GM12801 (cell line): Measurements from ENCODE around the gene UCHL1.

Experiments used
- TF ChIP-seq, protein P1 (sequence below): IDR thresholded peaks from one replicate; pipeline ENCODE4 v1.5.1; 2011; ENCODE audit warnings: control low read depth; ENCODE audit not compliant: insufficient read length; ENCODE audit errors: extremely low read depth

UCHL1 gene

DNA sequence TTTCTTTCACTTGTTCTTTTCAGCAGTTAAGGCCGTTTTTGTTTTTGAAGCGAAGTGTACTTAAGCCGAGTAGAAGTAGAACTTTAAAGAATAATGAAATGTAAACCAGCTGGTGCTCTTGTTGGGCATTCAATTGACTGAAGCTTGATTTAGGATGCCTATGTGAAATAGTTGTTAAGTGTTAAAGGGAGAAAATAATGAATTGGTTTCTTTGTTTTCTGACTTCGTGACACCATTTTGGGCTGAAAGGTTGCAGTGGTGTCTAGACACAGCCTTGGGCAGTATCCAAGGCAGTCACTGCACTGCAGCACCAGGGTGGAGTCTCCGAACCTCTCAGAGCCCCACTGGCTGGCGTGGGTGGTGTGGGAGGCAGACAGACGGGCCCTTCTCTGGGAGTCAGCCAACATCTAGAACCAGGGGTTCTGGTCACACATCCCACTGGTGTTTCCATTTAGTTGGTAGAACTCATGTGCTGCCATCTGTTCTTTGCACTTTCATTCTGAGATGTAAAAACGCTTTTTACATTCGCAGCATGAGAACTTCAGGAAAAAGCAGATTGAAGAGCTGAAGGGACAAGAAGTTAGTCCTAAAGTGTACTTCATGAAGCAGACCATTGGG lies 3.5 kb downstream of the UCHL1 start:
- TF ChIP-seq, protein P1, sequence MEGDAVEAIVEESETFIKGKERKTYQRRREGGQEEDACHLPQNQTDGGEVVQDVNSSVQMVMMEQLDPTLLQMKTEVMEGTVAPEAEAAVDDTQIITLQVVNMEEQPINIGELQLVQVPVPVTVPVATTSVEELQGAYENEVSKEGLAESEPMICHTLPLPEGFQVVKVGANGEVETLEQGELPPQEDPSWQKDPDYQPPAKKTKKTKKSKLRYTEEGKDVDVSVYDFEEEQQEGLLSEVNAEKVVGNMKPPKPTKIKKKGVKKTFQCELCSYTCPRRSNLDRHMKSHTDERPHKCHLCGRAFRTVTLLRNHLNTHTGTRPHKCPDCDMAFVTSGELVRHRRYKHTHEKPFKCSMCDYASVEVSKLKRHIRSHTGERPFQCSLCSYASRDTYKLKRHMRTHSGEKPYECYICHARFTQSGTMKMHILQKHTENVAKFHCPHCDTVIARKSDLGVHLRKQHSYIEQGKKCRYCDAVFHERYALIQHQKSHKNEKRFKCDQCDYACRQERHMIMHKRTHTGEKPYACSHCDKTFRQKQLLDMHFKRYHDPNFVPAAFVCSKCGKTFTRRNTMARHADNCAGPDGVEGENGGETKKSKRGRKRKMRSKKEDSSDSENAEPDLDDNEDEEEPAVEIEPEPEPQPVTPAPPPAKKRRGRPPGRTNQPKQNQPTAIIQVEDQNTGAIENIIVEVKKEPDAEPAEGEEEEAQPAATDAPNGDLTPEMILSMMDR, result no peak

DNA sequence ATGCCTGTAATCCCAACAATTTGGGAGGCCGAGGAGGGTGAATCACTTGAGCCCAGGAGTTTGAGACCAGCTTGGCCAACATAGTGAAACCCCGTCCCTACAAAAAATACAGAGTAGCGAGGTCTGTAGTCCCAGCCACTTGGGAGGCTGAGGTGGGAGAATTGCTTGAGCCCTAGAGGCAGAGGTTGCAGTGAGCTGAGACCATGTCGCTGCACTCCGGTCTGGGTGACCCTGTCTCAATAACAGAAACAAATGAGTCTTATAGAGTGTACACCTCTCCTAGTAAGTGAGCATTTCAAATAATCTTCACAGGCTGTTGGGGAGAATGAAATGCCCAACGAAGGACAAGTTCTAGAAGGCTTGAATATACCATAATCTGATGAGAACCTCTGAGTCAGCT lies 5.5 kb downstream of the UCHL1 start:
- TF ChIP-seq, protein P1, result no peak

DNA sequence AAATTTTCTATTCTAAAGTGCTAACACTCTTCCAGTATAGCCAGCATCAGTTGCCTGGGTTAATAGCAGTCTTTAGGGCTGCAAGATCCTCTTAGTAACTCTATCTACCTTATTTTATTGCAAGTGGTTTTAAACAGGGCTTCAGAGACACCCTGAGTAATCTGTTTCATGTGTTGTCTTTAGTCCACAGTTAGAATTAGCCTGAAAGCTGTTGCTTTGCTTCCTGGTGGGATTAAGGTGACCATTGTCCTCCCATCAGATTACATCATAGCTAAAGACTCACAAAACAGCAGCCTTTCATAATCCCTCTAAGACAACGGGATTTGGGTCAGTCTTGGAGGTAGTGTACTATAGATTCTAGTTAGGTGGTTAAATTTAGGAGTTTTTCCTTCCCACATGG lies 7.5 kb downstream of the UCHL1 start:
- TF ChIP-seq, protein P1, result no peak

DNA sequence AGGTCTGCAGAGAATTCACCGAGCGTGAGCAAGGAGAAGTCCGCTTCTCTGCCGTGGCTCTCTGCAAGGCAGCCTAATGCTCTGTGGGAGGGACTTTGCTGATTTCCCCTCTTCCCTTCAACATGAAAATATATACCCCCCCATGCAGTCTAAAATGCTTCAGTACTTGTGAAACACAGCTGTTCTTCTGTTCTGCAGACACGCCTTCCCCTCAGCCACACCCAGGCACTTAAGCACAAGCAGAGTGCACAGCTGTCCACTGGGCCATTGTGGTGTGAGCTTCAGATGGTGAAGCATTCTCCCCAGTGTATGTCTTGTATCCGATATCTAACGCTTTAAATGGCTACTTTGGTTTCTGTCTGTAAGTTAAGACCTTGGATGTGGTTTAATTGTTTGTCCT lies 11.3 kb downstream of the UCHL1 start:
- TF ChIP-seq, protein P1, result no peak

DNA sequence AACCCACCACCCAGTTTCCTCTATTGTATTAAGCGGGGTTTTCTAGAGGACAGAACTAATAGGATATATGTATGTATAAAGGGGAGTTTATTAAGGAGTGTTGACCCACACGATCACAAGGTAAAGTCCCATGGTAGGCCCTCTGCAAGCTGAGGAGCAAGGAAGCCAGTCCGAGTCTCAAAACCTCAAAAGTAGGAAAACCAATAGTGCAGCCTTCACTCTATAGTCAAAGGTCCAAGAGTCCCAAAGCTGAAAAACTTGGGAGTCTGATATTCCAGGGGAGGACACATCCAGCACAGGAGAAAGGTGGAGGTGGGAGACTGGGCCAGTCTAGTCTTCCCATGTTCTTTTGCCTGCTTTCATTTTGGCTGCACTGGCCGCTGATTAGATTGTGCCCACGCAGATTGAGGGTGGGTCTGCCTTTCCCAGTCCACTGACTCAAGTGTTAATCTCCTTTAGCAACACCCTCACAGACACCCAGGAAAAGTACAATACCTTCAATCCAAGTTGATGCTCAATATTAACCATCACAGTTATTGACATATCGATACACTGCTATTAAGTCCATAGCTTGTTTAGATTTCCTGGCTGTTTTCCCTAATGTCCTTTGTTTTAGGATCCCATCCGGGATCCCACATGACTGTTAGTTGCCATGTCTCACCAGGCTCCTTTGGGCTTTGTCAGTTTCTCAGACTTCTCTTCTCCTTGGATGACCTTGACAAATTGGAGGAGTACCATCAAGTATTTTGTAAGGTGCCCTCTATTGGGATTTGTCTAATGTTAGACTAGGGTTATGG lies 12.2 kb downstream of the UCHL1 start:
- TF ChIP-seq, protein P1, result no peak

DNA sequence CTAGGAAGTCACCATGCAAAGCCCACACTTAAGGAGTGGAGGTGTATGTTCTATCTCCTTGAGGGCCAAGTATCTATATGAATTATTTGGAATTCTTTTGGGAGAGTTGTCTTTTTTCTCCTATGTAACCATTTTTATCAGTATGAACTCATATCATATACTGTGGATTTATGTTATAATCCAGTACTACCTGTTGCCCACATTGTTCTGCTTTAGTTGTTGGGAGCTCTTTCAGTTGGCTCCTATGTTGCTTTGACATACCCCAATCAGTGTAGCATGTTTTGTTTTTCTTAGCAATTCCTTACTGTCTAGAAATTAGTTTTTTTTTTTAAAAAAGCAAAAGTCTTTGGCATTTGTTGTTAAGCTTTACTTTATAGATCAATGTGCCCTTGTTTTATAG lies 13.0 kb downstream of the UCHL1 start:
- TF ChIP-seq, protein P1, result no peak

DNA sequence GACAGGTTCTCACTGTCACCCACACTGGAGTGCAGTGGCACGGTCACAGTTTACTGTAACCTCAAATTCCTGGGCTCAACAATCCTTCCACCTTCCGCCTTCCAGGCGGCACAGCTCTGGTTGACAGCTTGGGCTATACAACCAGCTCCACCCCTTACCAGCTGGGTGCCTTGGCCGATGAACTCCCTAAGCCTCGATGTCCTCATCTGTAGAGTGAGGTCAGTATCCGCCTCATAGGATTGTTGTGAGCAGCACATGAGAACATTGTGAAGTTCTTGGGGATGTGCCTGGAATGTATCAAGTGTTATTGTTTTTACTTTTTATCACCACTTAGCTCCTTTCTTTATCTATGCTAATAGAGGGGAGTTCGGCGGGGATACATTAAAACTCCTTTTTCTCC lies 23.3 kb downstream of the UCHL1 start:
- TF ChIP-seq, protein P1, result no peak
